HG02938 (cell line): Measurements from ENCODE around the gene TEX22.

Experiments used
- ATAC-seq: cut with Tn5 transposase; IDR thresholded peaks from one replicate; pipeline ENCODE4 v1.9.1; 2021; ENCODE audit warnings: mild to moderate bottlenecking, moderate library complexity; ENCODE audit not compliant: unreplicated experiment

The TEX22 gene

GRCh38 chr14:105398726-105399465 lies 558 bp downstream of the TEX22 start:
- peak; percentile 32 for ATAC-seq

DNA sequence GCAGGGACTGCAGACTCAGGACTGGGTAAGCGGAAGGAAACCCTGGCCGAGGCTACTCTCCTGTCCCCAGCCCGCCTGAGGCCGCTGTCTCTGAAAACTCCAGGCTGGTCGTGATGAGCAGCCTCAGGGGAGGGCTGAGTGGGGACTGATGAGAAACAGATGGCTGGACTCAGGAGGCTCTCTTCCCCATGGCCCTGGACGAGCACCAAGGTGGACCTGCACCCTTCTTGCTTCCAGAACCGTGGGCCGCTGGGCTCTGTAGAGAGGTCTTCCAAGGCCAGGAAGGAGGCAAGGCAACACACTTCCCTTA lies 1.1 kb downstream of the TEX22 start:
- no peak for ATAC-seq

DNA sequence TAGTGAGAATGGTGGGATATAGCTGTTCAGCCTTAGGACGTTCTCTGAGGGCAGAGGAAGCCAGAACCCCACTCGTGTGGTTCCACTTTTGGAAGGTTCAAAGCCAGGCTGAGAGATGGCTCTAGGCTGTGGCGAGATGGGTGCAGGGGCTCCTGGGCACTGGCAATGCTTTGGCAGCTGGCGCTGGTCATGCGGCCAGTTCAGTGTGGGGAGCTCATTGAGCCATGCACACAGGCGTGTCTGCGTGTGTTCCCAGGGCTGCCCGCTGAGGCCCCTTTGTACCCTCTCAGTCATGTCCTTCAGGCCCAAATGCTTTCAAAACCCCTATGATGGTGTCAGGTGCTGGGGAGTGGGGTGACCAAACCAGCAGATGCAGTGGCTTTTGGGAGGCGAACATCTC lies 1.7 kb downstream of the TEX22 start:
- ATAC-seq: no peak

DNA sequence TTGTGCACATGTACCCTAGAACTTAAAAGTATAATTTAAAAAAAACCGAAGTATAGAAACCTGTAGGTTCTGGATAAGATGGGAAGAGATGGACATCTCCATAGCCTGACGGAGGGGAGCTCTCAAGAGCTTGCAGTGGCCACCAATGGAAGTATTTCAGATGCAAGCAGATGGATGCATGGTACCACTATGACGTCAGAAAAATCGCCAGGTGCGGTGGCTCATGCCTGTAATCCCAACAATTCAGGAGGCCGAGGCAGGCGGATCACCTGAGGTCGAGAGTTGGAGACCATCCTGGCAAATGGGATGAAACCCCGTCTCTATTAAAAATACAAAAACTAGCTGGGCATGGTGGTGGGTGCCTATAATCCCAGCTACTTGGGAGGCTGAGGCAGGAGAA lies 3.4 kb downstream of the TEX22 start:
- ATAC-seq: no peak

- no peak for ATAC-seq
Measured at GRCh38 chr14:105408592-105408991, 10.3 kb downstream of the TEX22 start.

DNA sequence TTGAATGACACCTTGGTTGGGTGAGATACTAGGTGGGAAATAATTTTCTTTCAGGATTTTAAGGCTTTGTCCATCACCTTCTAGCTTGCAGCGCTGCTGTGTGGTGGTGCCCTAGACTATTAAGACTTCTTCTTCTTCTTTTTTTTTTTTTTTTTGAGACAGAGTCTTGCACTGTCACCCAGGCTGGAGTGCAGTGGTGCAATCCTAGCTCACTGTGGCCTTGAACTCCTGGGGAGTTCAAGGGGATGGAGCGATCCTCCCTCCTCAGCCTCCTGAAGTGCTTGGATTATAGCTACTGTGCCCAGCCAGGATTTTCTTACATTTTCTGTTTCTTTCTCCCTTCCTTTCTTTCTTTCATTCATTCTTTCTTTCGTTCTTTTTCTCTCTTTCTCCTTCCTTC lies 11.0 kb downstream of the TEX22 start:
- no peak for ATAC-seq

GRCh38 chr14:105410642-105411016 lies 12.3 kb downstream of the TEX22 start:
- no peak for ATAC-seq

- ATAC-seq: no peak
Measured at GRCh38 chr14:105411017-105411941, 12.9 kb downstream of the TEX22 start.

- no peak for ATAC-seq
Measured at GRCh38 chr14:105411985-105412770, 13.8 kb downstream of the TEX22 start.

GRCh38 chr14:105412771-105413543 lies 14.6 kb downstream of the TEX22 start:
- no peak for ATAC-seq

DNA sequence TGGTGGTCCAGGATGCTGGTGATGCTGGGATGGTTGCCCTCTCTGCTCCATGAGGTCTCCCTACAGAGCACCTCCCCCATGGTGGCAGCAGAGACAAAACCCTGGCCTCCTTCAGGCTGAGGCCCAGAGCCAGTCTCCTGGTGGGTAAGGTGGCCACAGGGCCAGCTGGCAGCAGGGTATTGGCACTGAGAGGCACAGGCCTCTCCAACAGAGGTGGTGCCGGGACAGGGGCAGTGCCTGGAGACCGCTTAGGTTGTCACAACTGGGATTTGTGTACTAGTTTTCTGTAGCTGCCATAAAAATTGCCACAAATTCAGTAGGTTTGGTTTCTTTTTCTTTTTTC lies 15.2 kb downstream of the TEX22 start:
- ATAC-seq: no peak

- ATAC-seq: peak; percentile 50
Measured at GRCh38 chr14:105414456-105415371, 16.4 kb downstream of the TEX22 start.

DNA sequence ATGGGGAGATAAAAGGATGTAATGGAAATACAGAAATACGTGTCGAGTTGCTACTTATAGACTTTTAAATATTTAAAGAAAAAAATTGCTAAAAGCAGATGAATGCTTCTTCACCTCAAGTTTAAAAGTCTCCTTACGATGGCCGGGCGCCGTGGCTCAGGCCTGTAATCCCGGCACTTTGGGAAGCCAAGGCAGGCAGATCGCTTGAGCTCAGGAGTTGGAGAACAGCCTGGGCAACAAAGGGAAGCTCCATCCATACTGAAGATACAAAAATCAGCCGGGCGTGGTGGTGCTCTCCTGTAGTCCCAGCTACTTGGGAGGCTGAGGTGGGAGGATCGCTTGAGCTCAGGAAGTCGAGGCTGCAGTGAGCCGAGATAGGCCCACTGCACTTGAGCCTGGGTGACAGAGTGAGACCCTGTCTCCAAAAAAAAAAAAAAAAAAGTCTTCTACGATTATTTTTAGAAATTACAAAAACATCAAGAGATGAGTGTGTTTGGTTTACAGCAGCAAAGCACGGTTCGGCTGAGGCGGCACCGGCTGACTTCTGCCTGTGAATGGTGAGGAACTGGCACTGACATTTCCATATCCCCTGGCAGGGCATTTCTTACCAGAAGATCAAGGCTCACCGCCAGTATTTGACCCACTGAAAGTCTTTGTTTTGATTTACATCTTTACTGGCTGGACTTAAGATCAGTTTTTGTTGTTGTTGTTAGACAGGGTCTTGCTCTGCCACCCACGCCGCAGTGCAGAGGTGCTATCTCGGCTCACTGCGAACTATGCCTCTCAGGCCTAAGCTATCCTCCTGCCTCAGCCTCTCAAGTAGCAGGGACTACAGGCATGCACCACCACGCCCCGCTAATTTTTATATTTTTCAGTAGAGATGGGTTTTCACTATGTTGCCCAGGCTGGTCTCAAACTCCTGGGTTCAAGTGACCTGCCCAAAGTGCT lies 17.4 kb downstream of the TEX22 start:
- no peak for ATAC-seq

- ATAC-seq: no peak
Measured at GRCh38 chr14:105416671-105417070, 18.3 kb downstream of the TEX22 start.

DNA sequence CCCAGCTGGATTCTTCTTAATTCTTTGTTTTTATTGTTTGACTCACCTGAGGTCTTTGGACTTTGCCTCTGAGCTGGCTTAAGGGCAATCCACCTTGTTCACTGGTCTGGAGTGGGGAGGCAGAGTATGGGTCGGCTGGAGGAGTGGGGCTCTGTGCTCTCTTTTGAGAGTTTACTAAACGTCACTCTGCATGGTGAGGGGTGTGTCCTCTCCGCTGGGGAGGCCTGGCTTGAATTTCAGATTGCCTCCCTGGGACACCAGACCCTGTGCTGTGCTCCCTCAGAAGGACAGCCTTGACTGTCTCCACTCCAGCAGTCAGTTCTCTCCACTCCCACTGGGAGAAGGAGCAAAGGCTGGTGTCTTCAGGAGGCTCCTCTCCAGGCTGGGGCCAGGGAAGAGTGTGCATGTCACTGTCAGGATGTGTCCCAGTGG lies 19.4 kb downstream of the TEX22 start:
- no peak for ATAC-seq

DNA sequence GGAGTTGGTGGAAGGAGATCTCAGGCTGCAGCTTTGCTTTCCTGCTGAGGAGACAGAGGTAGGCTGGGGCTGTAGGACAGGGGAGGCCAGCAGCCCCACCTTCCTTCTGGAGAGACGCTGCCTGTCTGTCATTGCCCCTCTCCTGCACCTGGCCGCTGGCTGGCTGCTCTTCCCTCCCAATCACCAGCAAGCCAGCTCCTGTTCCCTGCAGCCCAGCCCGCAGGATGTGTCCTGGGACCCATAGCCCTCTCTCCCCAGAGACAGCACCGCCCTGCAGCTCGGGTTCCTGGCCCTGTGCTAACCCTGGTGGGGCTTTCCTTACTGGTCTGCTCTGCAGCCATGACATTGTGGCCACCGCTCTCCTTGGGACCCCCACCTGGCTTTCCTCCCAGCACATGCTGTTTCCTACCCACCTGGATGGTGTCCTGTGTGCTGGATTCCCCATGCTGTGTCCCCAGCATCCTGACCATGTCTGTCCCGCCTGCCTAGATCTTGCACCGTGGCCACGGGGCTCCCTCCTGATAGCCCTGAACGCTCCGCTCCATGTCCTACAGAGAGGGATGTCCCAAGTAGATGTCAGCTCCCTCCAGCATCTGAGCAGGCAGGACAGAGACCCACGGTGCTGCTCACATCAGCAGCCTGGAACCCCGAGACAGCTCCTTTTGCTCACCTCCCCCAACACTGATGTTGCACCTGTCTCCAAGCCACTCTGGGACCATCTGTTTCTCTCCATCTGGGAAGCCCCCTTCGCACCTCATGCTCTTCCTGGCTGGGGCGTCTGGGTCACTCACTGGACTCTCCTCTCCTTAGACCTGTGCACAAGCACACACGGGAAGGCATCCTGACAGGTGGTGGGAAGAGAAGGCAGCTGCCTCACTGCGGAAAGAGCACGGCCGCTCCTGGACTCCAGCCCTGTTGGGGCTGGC lies 20.2 kb downstream of the TEX22 start:
- no peak for ATAC-seq

GRCh38 chr14:105419195-105420091 lies 21.1 kb downstream of the TEX22 start, which contains the start of gene MTA1:
Gene MTA1, plus strand, starts transcription at chr14:105419827. Its CDS starts 209 bp downstream, at chr14:105420036.
- no peak for ATAC-seq
